ENCODE measurements around the gene RPS8. TPM values are rescaled to one million over a fixed set of nuclear protein-coding genes. Genes with fewer than 3 reads are reported as not detected.

The RPS8 gene
- total and polyA plus RNA-seq, 2 of the 8 experiments (the other 6 are each of a cell fraction or from before 2014, with no cell fraction given): 2,261 to 2,407 TPM

GRCh38 chr1:44733365-44733764, 42.0 kb upstream of the RPS8 start (continued):
- TF ChIP-seq TBP (IDR thresholded peaks at IDR 0.05; ENCODE audit: low read depth, low read length) (no peak), SUZ12 (IDR thresholded peaks at IDR 0.05; ENCODE audit: low read length) (no peak), RFX5 (IDR thresholded peaks at IDR 0.05; ENCODE audit: borderline replicate concordance, low read depth, low read length) (no peak), MAX (IDR thresholded peaks at IDR 0.05) (no peak)
